Effector memory CD4-positive, alpha-beta T cell (primary cell): ENCODE data around the gene SHOX.

Experiments used
- DNase-seq, 3 donors: peaks; one replicate each; pipeline ENCODE4 v3.0.0-alpha.2; 2020
- H3K27ac ChIP-seq: 2 replicates; pipeline ENCODE4 v1.7.0; 2013; ENCODE audit warnings: mild to moderate bottlenecking, low read length, moderate library complexity; ENCODE audit not compliant: insufficient read depth, poor library complexity, severe bottlenecking
- H3K27me3 ChIP-seq: replicated peaks from 2 replicates; pipeline ENCODE4 v1.7.0; 2013; ENCODE audit warnings: mild to moderate bottlenecking, low read length; ENCODE audit not compliant: insufficient read depth, control insufficient read depth, poor library complexity, severe bottlenecking
- H3K36me3 ChIP-seq: 2 replicates; pipeline ENCODE4 v1.7.0; 2013; ENCODE audit warnings: mild to moderate bottlenecking, low read length, moderate library complexity; ENCODE audit not compliant: control insufficient read depth, insufficient read depth
- H3K4me1 ChIP-seq: 2 replicates; pipeline ENCODE4 v1.7.0; 2013; ENCODE audit warnings: low read length, mild to moderate bottlenecking; ENCODE audit not compliant: control insufficient read depth, insufficient read depth, poor library complexity, severe bottlenecking
- H3K4me3 ChIP-seq: 2 replicates; pipeline ENCODE4 v1.7.0; 2013; ENCODE audit warnings: low read length, low read depth, mild to moderate bottlenecking; ENCODE audit not compliant: insufficient read depth, poor library complexity, severe bottlenecking
- H3K9me3 ChIP-seq: 2 replicates; pipeline ENCODE4 v1.7.0; 2013; ENCODE audit warnings: mild to moderate bottlenecking, low read length, moderate library complexity; ENCODE audit not compliant: control insufficient read depth

Gene SHOX

DNA sequence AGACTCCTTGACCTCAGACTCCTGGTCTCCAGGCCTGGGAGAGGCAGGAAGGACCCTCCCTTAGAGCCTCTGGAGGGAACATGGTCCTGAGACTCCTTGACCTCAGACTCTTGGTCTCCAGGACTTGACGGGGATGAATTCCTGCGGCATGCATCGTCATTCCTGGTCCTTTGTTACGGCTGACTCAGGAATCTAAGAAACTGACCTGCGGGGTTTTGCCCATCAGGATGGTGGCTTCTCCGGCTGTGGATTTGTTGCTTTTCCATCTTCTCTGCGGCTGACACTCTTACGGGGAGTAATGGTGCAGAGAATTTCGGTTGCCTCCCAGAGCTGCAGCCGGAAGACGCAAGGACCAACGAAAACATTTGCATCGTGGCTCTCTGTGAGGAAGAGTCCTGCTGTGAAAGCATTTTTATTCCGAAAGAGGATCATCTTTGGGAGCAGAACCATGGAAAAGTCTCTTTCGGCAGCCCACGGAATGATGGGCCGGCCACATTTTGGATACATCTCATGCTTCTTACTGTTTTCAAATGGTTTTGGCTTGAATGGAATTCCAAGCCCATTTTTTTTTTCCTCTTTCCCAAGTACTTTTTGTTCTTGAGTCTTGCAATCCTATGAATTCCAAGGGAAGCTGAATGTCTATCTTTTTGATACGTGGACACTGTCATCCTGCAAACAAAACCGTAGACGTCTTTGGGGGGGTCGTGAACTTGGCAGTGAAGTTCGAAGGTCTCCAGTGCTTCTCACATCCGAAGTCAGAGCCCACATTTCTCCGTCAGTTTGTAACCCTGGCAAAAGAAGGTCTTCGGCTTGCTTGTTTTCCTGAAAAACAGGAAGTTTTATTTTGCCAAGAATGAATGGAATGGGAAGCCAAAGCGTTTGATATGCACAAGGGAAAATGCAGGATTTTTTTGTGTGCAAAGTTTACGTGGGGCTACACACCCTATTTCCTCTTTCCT lies 36.5 kb downstream of the SHOX start:
- H3K27ac ChIP-seq, result no peak overlapping the region
- H3K9me3 ChIP-seq, result no peaks in the 10 kb centered on the region
- H3K4me3 ChIP-seq, result no peak overlapping the region
- no peaks in the 10 kb centered on the region for H3K4me1 ChIP-seq
- H3K27me3 ChIP-seq, result no peaks in the 10 kb centered on the region
- no peak for DNase-seq
- no peaks in the 10 kb centered on the region for H3K36me3 ChIP-seq

DNA sequence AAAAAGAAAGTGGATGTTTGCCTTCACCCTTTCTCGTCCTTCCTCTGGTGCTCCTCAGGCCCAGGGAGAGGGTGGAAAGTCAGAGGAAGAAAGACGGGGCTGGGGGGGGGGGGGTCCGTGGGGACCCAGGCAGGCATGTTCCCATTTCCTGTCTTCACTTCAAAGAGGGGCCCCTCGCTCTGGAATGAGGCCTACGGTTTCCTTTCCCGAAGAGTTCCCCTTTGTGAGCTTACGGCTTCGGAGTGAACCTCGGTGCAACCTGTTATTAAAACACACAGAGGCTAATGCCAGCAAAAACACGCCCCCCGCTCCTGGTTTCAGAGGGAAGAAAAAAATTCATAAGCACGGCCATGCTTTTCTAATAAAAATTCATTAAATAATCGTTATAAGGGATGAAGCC lies 40.1 kb downstream of the SHOX start:
- H3K9me3 ChIP-seq, result no peaks in the 10 kb centered on the region
- H3K27me3 ChIP-seq, result no peaks in the 10 kb centered on the region
- H3K4me1 ChIP-seq, result no peaks in the 10 kb centered on the region
- H3K27ac ChIP-seq, result no peak overlapping the region
- H3K36me3 ChIP-seq, result no peaks in the 10 kb centered on the region
- DNase-seq, result no peak
- no peak overlapping the region for H3K4me3 ChIP-seq

DNA sequence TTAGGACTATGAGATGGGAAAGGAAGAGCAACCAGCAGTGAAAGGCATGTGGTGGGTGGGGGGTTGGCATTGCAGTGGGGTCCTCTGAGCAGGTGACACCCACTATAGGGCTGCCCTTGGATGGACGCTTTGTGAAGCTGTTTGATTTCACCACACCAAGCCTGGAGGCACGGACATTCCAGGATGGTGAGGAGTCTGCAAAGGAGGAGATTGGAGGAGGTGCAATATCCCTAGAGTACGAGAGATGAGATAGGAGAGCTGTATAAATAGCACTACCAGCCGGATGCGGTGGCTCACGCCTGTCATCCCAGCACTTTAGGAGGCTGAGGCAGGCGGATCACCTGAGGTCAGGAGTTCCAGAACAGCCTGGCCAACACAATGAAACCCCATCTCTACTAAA lies 42.3 kb downstream of the SHOX start:
- Histone ChIP-seq H3K27ac (no peak overlapping the region), H3K9me3 (no peaks in the 10 kb centered on the region), H3K4me3 (no peak overlapping the region), H3K36me3 (no peaks in the 10 kb centered on the region), H3K27me3 (no peaks in the 10 kb centered on the region), H3K4me1 (no peaks in the 10 kb centered on the region)
- no peak for DNase-seq

DNA sequence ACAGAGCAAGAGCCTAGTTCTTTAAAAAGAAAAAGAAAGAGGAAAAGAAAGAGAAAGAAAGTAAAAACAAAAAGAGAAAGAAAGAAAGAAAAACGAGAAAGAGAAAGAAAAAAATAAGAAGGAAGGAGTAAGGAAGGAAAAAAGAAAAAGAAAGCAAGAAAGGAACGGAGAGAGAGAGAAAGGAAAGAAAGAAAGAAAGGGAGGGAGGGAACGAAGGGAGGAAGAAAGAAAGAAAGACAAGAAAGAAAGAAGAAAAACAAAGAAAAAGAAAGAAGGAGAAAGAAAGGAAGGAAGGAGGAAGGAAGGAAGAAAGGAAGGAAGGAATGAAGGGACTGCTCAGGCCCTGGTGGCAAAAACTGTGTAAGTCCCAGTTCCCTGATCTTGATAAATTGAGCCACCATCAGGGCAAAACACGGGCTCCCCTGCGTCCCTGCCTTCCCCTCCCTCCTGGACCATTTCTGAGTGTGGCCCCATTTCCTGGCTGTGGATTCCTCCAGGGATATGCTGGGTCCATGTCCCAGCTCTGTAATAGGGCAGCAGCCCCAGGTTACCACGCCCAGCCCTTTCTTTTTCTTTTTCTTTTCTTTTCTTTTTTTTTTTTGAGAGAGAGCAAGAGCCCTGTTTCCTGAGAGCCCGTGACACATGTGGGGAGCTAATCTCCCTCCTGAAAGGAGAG lies 44.8 kb downstream of the SHOX start:
- no peaks in the 10 kb centered on the region for H3K9me3 ChIP-seq
- DNase-seq, result no peak
- no peaks in the 10 kb centered on the region for H3K27me3 ChIP-seq
- no peaks in the 10 kb centered on the region for H3K4me1 ChIP-seq
- no peak overlapping the region for H3K4me3 ChIP-seq
- H3K36me3 ChIP-seq, result no peaks in the 10 kb centered on the region
- no peak overlapping the region for H3K27ac ChIP-seq

DNA sequence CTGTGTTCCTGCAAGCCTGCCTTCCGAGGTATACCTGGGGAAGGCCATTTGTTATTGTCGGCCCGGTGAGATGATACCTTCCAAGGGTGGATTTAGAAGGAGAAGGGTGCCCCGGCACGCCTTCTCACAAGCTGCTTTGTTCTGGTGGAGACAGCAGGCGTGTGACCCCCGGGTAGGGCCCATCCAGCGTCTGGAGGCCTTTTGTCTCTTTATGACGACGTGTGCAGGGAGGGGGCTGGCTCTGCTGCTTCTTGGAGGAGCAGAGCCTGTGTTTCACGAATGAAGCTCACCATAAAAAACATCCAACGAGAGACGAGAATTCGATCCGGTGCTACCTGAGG lies 45.3 kb downstream of the SHOX start:
- H3K4me3 ChIP-seq, result no peak overlapping the region
- H3K36me3 ChIP-seq, result no peaks in the 10 kb centered on the region
- H3K4me1 ChIP-seq, result no peaks in the 10 kb centered on the region
- H3K9me3 ChIP-seq, result no peaks in the 10 kb centered on the region
- no peaks in the 10 kb centered on the region for H3K27me3 ChIP-seq
- no peak for DNase-seq
- H3K27ac ChIP-seq, result no peak overlapping the region

DNA sequence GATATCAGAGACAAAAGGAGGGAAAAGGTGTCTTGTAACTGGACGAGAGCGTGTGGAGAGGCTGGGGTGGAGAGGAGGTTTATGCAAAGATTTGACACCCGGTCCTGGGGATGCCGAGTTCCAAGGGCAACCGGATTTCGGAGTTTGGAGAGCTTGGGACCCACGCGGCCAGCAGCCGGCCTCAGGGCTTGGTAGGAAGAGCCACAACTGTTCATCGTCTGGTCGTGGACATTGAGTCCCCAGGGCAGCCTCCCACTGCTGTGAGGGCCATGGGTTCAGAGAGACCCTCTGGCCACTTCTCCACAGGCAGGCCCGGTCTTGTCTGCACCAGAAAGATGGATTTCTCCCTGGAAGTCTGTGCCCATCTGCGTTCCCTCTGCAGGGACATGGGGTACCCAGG lies 46.8 kb downstream of the SHOX start:
- H3K27me3 ChIP-seq, result no peaks in the 10 kb centered on the region
- H3K4me1 ChIP-seq, result no peaks in the 10 kb centered on the region
- H3K9me3 ChIP-seq, result no peaks in the 10 kb centered on the region
- DNase-seq, result no peak
- no peak overlapping the region for H3K27ac ChIP-seq
- H3K4me3 ChIP-seq, result no peak overlapping the region
- no peaks in the 10 kb centered on the region for H3K36me3 ChIP-seq

DNA sequence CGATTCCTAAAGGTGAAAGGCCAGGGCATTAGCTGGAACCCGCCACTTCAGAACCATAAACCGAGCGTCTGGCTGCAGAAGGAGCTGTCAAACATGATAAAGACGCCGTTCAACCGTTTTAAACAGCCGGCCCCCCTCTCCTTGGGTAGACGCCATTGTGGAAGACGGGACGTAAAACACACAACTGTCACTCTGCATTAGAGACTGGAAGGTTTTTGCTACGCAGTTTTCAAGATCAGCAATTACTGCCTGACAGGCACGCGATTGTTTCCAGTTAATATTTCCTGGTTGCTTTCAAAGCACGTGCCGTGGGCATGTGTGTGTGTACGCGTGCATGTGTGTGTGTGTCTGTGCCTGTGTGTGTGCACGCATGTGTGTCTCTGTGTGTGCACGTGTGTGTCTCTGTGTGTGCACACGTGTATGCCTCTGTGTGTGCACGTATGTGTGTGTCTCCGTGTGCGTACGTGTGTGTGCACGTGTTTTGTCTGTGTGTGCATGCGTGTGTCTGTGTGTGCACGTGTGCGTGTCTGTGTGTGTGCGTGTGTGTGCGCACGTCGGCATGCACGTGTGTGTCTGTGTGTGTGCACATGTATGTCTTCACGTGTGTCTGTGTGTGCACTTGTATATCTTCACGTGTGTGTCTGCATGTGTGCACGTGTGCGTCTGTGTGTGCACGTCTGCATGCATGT lies 48.8 kb downstream of the SHOX start:
- Histone ChIP-seq H3K27ac (no peak overlapping the region), H3K4me1 (no peaks in the 10 kb centered on the region), H3K9me3 (no peaks in the 10 kb centered on the region), H3K36me3 (no peaks in the 10 kb centered on the region), H3K4me3 (no peak overlapping the region), H3K27me3 (no peaks in the 10 kb centered on the region)
- DNase-seq, result no peak

DNA sequence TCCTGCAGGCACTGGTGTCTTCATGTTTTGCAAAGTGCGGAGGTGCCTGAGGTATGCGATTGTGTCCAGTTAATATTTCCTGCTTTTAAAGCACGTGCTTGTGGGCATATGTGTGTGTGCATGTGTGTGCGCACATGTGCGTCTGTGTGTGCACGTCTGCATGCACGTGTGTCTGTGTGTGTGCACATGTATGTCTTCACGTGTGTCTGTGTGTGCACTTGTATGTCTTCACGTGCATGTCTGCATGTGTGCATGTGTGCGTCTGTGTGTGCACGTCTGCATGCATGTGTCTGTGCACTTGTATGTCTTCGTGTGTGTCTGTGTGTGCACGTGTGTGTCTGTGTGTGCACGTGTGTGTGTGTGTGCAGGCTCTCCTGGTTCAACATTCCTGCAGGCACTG lies 49.5 kb downstream of the SHOX start:
- Histone ChIP-seq H3K9me3 (no peaks in the 10 kb centered on the region), H3K4me1 (no peaks in the 10 kb centered on the region)

DNA sequence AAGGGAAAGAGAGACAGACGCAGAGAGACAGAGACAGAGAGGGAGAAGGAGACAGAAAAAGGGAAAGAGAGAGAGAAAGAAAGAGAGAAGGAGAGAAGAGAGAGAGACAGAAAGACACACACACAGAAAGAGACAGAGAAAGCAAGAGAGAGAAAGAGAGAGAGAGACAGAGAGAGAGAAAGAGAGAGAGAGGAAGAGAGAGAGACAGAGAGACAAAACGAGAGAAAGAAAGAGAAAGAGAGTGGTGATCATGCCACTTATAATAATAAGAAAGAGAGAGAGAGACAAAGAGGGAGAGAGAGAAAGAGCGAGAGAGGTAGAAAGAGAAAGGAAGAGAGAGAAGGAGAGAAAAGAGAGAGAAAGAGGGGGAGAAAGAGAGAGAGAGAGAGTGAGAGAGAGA lies 51.4 kb downstream of the SHOX start:
- H3K4me1 ChIP-seq, result no peaks in the 10 kb centered on the region
- H3K36me3 ChIP-seq, result no peaks in the 10 kb centered on the region

More for the DNA sequence above, 49.5 kb downstream of the SHOX start:
- Histone ChIP-seq H3K36me3 (no peaks in the 10 kb centered on the region), H3K4me3 (no peak overlapping the region), H3K27ac (no peak overlapping the region), H3K27me3 (no peaks in the 10 kb centered on the region)
- DNase-seq, result no peak

DNA sequence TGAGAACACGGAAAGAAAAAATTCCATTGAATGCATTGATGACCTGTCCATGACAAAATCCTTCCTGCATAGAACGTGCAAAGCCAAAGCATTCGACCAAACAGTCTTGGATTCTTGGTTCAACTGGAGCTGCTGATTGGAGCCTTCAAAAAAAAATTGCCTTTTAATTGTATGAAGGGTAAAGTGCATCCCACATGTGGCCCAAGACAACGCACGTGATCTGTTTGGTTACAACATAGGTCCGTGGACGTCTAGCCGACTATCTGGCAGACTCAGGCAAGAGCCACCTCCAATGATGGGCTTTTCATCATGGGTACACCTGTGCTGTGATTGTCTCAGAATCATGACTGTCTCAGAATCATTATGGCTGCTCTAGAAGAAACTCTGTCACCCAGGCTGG lies 52.3 kb downstream of the SHOX start:
- Histone ChIP-seq H3K9me3 (no peaks in the 10 kb centered on the region), H3K27me3 (no peaks in the 10 kb centered on the region), H3K4me3 (no peak overlapping the region), H3K4me1 (no peaks in the 10 kb centered on the region), H3K36me3 (no peaks in the 10 kb centered on the region), H3K27ac (no peak overlapping the region)
- DNase-seq, result no peak

More for the DNA sequence above, 51.4 kb downstream of the SHOX start:
- no peak overlapping the region for H3K4me3 ChIP-seq
- DNase-seq, result no peak
- H3K27ac ChIP-seq, result no peak overlapping the region
- H3K27me3 ChIP-seq, result no peaks in the 10 kb centered on the region
- H3K9me3 ChIP-seq, result no peaks in the 10 kb centered on the region
